ENCODE measurements around the gene RNGTT.

- TF ChIP-seq, protein P1, sequence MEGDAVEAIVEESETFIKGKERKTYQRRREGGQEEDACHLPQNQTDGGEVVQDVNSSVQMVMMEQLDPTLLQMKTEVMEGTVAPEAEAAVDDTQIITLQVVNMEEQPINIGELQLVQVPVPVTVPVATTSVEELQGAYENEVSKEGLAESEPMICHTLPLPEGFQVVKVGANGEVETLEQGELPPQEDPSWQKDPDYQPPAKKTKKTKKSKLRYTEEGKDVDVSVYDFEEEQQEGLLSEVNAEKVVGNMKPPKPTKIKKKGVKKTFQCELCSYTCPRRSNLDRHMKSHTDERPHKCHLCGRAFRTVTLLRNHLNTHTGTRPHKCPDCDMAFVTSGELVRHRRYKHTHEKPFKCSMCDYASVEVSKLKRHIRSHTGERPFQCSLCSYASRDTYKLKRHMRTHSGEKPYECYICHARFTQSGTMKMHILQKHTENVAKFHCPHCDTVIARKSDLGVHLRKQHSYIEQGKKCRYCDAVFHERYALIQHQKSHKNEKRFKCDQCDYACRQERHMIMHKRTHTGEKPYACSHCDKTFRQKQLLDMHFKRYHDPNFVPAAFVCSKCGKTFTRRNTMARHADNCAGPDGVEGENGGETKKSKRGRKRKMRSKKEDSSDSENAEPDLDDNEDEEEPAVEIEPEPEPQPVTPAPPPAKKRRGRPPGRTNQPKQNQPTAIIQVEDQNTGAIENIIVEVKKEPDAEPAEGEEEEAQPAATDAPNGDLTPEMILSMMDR (conservative IDR thresholded peaks at IDR 0.05): no peak
- no peak for TF ChIP-seq EZH2 (IDR thresholded peaks at IDR 0.05; ENCODE audit: low read depth)
These were observed 155.8 kb downstream of the RNGTT start for GRCh38 chr6:88807622-88808021.
